Common myeloid progenitor, CD34-positive (primary cell): ENCODE measurements around the gene MRPL28.

Experiments
- CTCF ChIA-PET: fragments of 350-600 bp; sonication (Branson Sonifier 250); formaldehyde crosslinking; loops from one replicate; lab custom pipeline; 2021; ENCODE audit warnings: antibody characterized with exemption; lab: Charles Lee
- POLR2A ChIA-PET: fragments of 350-600 bp; sonication (Branson Sonifier 250); formaldehyde crosslinking; loops from one replicate; lab custom pipeline; 2021; ENCODE audit warnings: antibody characterized with exemption; lab: Charles Lee
- DNase-seq, 3 donors: peaks; one replicate each; pipeline versions ENCODE4 v3.0.0 to v3.0.0-alpha.2; 2013
- H3K27ac ChIP-seq, 2 experiments: 1 replicate in 1 of 2; 2 replicates in 1 of 2; pipeline ENCODE4 v1.7.0; 2013; ENCODE audit warnings: inconsistent platforms in 2 of 2, low read length in 2 of 2, mild to moderate bottlenecking in 2 of 2, low read depth in 1 of 2, moderate library complexity in 1 of 2; ENCODE audit not compliant: severe bottlenecking in 2 of 2, insufficient read depth in 1 of 2, poor library complexity in 1 of 2
- H3K27me3 ChIP-seq, 5 experiments: replicated peaks in 2 of 5; 1 replicate in 3 of 5; 2 replicates in 2 of 5; pipeline versions ENCODE4 v1.6.1 to v1.7.0; 2013; ENCODE audit warnings: low read length in 4 of 5, mild to moderate bottlenecking in 2 of 5, moderate library complexity in 2 of 5, inconsistent platforms in 1 of 5; ENCODE audit not compliant: insufficient read depth in 5 of 5, control insufficient read depth in 4 of 5
- H3K36me3 ChIP-seq, 4 experiments: 1 replicate in 2 of 4; 2 replicates in 2 of 4; pipeline versions ENCODE4 v1.6.1 to v1.7.0; 2013; ENCODE audit warnings: low read length in 3 of 4, control low read depth in 1 of 4, mild to moderate bottlenecking in 1 of 4; ENCODE audit not compliant: control insufficient read depth in 4 of 4, insufficient read depth in 4 of 4
- H3K4me1 ChIP-seq, 4 experiments: 1 replicate in 3 of 4; 2 replicates in 1 of 4; pipeline versions ENCODE4 v1.6.1 to v1.7.1; 2013; ENCODE audit warnings: low read length in 3 of 4, mild to moderate bottlenecking in 3 of 4, control low read depth in 1 of 4, inconsistent platforms in 1 of 4, moderate library complexity in 1 of 4; ENCODE audit not compliant: control insufficient read depth in 4 of 4, insufficient read depth in 4 of 4; ENCODE audit errors: control extremely low read depth in 1 of 4
- H3K4me3 ChIP-seq, 7 experiments: 1 replicate in 4 of 7; 2 replicates in 3 of 7; pipeline versions ENCODE4 v1.5.1 to v1.7.0; 2013; ENCODE audit warnings: mild to moderate bottlenecking in 7 of 7, low read length in 6 of 7, moderate library complexity in 6 of 7, inconsistent platforms in 2 of 7, low read depth in 2 of 7, control low read depth in 1 of 7; ENCODE audit not compliant: insufficient read depth in 4 of 7, control insufficient read depth in 1 of 7; ENCODE audit errors: extremely low read depth in 1 of 7
- H3K9me3 ChIP-seq, 5 experiments: 1 replicate in 4 of 5; 2 replicates in 1 of 5; pipeline versions ENCODE4 v1.6.1 to v1.7.1; 2013; ENCODE audit warnings: low read length in 4 of 5, mild to moderate bottlenecking in 2 of 5, inconsistent platforms in 1 of 5, low read depth in 1 of 5, moderate library complexity in 1 of 5; ENCODE audit not compliant: control insufficient read depth in 4 of 5, insufficient read depth in 2 of 5; ENCODE audit errors: control extremely low read depth in 1 of 5
- WGBS: methylation state at CpG from one replicate; pipeline ENCODE4 v1.1.5; 2013; ENCODE audit not compliant: insufficient coverage; 5-methylcytosine and 5-hydroxymethylcytosine counted together

MRPL28 gene

DNA sequence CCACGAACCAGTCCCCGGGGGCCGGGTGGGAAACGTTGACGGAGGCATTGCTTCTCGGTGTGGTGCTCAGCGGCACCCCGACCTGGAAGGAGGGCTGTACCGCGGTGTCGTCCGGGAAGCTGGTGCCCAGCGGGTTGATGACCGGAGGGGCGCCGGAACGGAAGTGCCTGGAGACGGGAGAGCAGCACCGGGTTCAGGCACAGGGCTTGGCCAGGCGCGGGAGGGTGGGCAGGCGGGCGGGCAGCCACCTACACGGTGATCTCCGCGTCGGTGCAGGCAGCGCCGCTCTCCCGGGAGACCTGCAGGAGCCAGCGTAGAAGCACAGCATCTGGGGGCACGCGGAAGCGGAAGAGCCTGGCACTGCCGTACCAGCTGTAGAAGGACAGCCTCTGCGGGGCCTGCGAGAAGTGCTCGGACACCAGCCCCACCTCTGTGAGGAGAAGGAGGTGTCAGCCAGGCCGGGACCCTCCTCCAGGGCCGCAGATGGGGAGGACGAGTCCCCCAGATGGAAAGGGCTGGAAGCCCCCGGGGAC is 7.1 kb upstream of the MRPL28 start:
- Histone ChIP-seq H3K4me1 (peaks cover 0 to 17% (median 11%) of the 10 kb centered on the region in 4 experiments), H3K9me3 (no peaks in the 10 kb centered on the region), H3K27me3 (no peaks in the 10 kb centered on the region), H3K36me3 (peaks cover 0 to 48% (median 26%) of the 10 kb centered on the region in 4 experiments), H3K27ac (no peak overlapping the region), H3K4me3 (no peak overlapping the region)
- ChIA-PET CTCF (no interaction called here), POLR2A (no interaction called here)
- 97% methylated on average over 42 of the region's 42 CpGs for WGBS
- no peak for DNase-seq

- ChIA-PET CTCF (no interaction called here), POLR2A (no interaction called here)
- Histone ChIP-seq H3K27me3 (no peaks in the 10 kb centered on the region), H3K36me3 (peaks cover 0 to 54% (median 30%) of the 10 kb centered on the region in 4 experiments), H3K4me3 (no peak overlapping the region), H3K4me1 (peaks cover 0 to 13% (median 8%) of the 10 kb centered on the region in 4 experiments), H3K9me3 (no peaks in the 10 kb centered on the region), H3K27ac (no peak overlapping the region)
- WGBS = 96% methylated on average over 24 of the region's 26 CpGs
- DNase-seq = no peak
These were observed 6.6 kb upstream of the MRPL28 start for GRCh38 chr16:376817-377418.

- H3K36me3 ChIP-seq = peaks cover 0 to 60% (median 34%) of the 10 kb centered on the region in 4 experiments
- POLR2A ChIA-PET = no interaction called here
- CTCF ChIA-PET = no interaction called here
These were observed 5.8 kb upstream of the MRPL28 start for GRCh38 chr16:375927-376816.

GRCh38 chr16:375212-375611 is 4.9 kb upstream of the MRPL28 start:
- Histone ChIP-seq H3K4me1 (peaks cover 0 to 12% (median 9%) of the 10 kb centered on the region in 4 experiments), H3K27me3 (no peaks in the 10 kb centered on the region), H3K9me3 (no peaks in the 10 kb centered on the region), H3K4me3 (no peak overlapping the region), H3K27ac (no peak overlapping the region), H3K36me3 (peaks cover 0 to 60% (median 34%) of the 10 kb centered on the region in 4 experiments)
- no peak for DNase-seq
- ChIA-PET POLR2A (no interaction called here), CTCF (no interaction called here)
- WGBS = 99% methylated on average over 20 of the region's 23 CpGs

More at GRCh38 chr16:375927-376816, 5.8 kb upstream of the MRPL28 start:
- no peaks in the 10 kb centered on the region for H3K27me3 ChIP-seq
- no peak overlapping the region for H3K27ac ChIP-seq
- no peaks in the 10 kb centered on the region for H3K9me3 ChIP-seq
- no peak overlapping the region for H3K4me3 ChIP-seq
- 98% methylated on average over 44 of the region's 44 CpGs for WGBS
- DNase-seq = no peak
- peaks cover 0 to 13% (median 10%) of the 10 kb centered on the region in 4 experiments for H3K4me1 ChIP-seq

GRCh38 chr16:374616-374926 is 4.2 kb upstream of the MRPL28 start:
- 93% methylated on average over 3 of the region's 9 CpGs for WGBS
- ChIA-PET CTCF (no interaction called here), POLR2A (no interaction called here)

DNA sequence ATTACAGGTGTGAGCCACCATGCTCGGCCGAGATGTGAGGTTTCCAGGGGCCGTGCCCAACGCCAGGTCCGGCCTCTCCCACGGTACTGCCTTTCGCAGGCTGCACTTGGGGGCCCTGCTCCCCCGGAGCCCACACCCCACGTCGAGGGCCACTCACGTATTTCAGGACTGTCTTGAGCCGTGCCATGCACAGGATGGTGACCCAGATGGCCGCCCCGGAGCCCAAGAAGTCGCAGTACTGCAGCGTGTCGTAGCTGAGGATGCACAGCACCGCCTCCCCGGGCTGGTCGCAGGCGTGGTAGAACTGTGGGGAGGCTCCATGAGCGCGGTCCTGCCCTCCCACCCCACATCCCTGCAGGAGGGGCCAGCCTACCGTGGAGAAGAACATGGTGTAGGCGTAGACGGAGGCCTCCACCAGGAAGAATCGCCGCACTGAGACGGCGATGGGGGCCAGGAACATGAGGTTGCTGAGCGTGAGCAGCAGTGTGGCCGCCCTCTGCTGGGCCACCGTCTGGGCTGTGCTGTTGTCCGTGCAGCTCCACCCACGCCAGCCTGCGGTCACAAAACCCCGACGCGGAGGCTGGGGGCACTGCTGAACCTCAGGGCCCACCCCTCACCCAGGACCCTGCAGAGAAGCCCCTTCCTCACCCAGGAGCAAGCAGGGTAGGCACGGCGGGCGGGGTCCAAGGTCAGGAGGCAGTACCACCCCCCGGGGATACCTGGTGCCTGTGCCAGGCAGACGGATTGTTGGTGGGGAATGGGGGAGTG is 3.7 kb upstream of the MRPL28 start:
- 97% methylated on average over 37 of the region's 44 CpGs for WGBS
- ChIA-PET POLR2A (no interaction called here), CTCF (no interaction called here)
- Histone ChIP-seq H3K9me3 (no peaks in the 10 kb centered on the region), H3K36me3 (peaks cover 0 to 65% (median 38%) of the 10 kb centered on the region in 4 experiments), H3K27ac (no peak overlapping the region), H3K4me1 (peaks cover 0 to 17% (median 16%) of the 10 kb centered on the region in 4 experiments), H3K27me3 (no peaks in the 10 kb centered on the region), H3K4me3 (no peak overlapping the region)
- no peak for DNase-seq

More at GRCh38 chr16:374616-374926, 4.2 kb upstream of the MRPL28 start:
- no peaks in the 10 kb centered on the region for H3K9me3 ChIP-seq
- no peak overlapping the region for H3K27ac ChIP-seq
- DNase-seq = no peak
- peaks cover 0 to 60% (median 34%) of the 10 kb centered on the region in 4 experiments for H3K36me3 ChIP-seq
- peaks cover 0 to 16% (median 13%) of the 10 kb centered on the region in 4 experiments for H3K4me1 ChIP-seq
- no peak overlapping the region for H3K4me3 ChIP-seq
- no peaks in the 10 kb centered on the region for H3K27me3 ChIP-seq
